GM21529 (cell line): Measurements from ENCODE around the gene TRAPPC12.
"Not testable (repeated sequence)": the region's sequence is repeated elsewhere in the genome, so short reads cannot be mapped to it uniquely, and the experiment has no call there.

ENCODE experiments used
- ATAC-seq: cut with Tn5 transposase; IDR thresholded peaks from one replicate; pipeline ENCODE4 v1.9.1; 2021; ENCODE audit not compliant: unreplicated experiment

TRAPPC12 gene

DNA sequence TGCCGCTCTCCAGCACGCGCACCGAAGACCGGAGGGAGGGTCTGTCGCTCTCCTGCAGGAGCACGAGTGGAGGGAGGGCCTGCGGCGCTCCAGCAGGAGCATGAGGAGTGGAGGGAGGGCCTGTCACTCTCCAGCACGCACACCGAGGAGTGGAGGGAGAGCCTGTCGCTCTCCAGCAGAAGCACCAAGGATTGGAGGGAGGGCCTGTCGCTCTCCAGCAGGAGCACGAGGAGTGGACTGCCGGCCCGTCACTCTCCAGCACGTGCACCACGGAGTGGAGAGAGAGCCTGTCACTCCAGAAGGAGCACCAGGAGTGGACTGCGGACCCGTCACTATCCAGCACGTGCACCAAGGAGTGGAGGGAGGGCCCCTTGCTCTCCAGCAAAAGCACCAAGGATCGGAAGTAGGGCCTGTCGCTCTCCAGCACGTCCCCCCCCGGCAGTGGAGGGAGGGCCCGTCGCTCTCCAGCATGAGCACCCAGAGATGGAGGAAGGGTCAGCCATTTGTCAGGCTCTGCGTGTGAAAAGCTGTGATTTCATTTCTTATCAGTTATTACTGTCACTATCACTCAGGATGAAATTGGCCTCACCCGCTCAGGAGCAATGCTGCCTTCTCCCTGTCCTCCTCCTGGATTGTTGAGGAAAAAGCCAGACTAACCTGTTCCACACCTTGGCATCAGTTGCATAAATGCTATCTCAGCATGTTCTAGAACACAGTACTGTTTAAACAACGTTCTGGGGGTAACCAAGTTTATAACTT lies 103.9 kb downstream of the TRAPPC12 start:
- no peak for ATAC-seq

DNA sequence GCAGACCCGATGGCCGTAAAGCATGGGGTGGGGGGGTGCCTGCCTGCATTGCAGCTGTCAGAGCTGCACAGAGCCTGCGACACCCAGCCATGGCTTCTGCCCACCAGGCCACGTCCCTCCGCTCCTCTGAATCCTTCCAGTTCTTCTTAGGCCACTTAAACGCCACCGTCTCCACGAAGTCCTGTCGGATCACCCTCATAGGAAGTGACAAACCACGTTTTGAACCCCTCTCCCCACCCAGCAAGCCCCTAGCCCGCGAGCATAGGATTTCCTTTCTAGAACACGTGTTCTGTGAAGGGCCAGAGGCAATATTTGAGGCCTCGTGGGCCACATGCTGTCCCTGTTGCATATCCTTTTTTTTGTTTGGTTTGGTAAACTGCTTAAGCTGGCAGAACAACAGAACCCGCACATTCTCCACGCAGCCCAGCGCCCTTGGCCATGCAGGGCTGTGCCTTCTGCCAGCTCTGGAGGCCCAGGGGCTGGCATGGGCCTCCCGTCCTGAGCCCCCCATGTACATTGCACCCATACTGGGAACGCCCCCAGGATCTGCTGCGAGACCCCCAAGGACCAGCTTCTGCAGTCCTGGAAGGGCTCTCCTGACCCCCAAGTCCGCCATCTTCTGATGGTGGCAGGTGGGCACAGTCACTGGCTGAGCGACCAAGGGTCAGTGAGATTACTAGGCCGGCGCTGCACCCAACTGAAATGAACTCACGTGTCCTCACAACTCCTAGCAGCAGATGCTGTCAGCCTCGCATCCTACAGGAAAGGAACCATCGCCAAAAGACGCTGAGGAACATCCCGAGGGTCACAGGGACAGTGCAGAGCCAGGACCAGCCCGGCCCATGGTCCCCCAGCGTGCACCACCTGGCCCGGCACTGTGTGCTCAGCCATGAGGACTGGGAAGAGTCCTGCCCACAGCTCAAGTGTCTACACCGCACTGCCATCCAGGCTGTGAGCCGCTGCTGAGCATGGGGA lies 104.8 kb downstream of the TRAPPC12 start:
- no peak for ATAC-seq

- no peak for ATAC-seq
Observed at GRCh38 chr2:3485166-3485565, 105.7 kb downstream of the TRAPPC12 start.

GRCh38 chr2:3486047-3487027 lies 106.8 kb downstream of the TRAPPC12 start:
- no peak for ATAC-seq

DNA sequence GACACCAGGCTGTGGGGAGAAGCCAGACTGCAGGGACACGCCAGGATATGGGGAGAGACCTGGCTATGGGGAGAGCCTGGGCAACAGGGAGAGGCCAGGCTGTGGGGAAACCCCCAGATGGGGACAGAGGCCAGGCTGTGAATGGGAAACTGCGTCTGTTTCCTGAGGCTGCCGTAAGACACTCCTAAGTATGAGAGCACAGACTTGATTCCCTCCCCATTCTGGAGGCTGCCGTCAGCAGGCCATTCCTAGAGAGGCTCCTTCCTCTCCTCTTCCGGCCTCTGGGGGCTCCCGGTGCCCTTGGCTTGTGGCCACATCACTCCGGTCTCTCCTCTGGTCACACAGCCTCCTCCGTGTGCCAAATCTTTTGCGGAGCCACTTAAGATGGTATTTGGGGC lies 107.5 kb downstream of the TRAPPC12 start:
- ATAC-seq, result no peak

DNA sequence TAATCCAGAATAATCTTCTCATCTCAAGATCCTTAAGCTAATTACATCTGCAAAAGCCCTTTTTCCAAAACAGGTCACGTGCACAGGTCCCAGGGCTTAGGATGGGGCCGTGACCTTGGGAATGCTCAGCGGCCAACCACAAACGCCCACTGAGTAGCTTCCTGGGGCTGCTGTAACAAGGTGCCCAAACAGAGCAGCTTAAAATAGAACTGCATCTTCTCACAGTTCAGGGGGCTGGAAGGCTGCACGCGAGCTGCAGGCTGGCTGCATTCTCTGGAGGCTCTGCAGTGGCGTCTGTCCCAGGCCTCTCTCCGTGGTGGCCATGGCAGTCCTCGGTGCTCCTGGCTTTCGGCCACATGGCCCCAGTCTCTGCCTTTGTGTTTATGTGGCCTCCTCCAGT lies 107.9 kb downstream of the TRAPPC12 start:
- no peak for ATAC-seq

DNA sequence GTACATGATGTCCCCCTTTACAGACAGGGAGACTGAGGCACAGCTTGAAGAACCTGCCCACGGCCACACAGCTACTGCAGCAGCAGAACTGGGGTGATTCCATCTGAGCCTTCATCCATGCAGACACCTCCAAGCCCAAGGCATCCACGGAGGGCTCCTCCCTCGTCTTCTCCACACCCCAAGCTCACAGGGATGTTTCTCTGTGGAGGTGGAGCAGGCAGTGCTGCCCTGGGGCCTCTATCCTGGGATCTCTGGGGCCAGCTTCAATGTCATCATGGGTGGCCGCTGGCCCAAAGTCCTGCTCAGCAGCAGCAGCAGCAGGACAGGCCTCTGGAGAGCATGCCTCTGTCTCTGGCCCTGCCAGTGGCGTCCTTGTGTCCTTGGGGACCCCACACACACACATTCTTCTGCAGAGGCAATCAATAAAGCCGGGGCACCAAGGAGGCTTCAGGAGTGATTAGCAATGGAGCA lies 108.6 kb downstream of the TRAPPC12 start:
- no peak for ATAC-seq

GRCh38 chr2:3488855-3489763 lies 109.6 kb downstream of the TRAPPC12 start:
- ATAC-seq, result no peak

DNA sequence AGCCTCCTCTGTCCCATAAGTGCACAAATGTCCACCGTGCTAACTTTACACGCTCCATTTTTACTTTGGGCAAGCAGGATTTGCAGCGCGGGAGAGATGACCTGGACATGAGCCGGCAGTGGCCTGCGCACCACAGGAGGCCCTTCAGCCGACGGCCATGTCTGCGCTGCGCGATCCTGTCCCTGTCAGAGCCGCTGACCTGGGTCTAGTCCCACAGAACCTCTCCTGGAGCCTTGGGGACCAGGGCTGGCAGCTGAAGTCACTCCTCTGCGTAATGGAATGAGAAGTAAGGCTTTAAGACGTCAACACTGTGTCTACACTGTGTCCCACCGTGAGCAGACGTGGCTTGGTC lies 110.2 kb downstream of the TRAPPC12 start:
- no peak for ATAC-seq

DNA sequence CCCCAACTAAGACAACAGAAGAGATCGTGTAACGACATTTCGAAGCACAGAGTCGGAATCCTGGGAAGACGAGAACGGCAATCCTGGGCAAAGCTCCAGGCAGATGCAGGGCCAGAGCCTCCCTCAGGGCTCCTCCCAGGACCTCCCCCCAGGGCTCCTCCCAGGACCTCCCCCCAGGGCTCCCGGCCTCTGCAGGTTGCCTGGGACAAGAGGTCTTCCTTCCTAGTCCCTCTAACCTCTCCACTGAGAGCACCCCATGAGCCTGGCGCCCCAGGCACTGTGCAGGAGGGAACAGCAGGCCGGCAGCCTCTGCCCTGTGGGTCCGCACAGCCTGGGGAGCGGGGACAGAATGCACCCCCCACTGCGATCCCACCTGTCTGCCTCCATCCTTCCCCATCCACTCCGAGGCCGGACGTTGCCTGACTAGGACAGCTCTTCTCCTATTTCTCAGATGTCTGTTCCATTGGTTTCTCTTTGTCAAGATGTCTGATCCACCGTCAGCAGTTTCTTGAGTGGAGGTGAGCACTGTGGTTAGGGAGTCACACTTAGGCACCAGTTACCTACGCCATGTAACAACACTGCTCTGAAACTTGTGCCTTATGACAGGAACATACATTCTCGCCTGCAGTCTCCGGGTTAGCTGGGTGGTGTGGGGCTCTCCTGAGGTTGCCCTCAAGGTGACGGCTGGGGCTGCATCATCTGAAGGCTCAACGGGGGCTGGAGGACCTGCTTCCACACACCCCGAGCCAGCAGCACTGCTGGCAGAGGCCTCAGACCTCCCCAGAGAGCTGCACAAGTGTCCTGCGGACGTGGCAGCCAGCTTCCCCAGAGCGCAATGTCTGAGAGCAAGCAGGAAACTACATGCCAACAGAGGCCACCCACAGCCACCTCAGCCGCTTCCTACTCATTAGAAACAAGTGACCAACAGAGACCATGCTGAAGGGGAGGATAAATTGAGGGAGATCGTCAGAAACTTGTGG lies 111.0 kb downstream of the TRAPPC12 start:
- no peak for ATAC-seq

- ATAC-seq, result no peak
Observed at GRCh38 chr2:3491306-3491705, 111.8 kb downstream of the TRAPPC12 start.

- ATAC-seq, result no peak
Observed at GRCh38 chr2:3491716-3492474, 112.4 kb downstream of the TRAPPC12 start.

DNA sequence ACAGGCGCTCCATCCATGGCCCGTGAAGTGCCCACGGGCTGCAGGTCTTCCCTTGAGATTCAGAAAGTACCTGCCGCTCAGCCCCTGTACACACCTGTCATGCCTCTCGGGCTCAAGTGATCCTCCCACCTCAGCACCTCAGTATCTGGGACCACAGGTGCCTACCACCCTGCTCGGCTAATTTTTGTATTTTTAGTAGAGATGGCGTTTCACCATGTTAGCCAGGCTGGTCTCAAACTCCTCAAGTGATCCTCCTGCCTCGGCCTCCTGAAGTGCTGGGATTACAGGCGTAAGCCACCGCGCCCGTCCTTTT lies 112.9 kb downstream of the TRAPPC12 start:
- ATAC-seq, result not testable (repeated sequence)

DNA sequence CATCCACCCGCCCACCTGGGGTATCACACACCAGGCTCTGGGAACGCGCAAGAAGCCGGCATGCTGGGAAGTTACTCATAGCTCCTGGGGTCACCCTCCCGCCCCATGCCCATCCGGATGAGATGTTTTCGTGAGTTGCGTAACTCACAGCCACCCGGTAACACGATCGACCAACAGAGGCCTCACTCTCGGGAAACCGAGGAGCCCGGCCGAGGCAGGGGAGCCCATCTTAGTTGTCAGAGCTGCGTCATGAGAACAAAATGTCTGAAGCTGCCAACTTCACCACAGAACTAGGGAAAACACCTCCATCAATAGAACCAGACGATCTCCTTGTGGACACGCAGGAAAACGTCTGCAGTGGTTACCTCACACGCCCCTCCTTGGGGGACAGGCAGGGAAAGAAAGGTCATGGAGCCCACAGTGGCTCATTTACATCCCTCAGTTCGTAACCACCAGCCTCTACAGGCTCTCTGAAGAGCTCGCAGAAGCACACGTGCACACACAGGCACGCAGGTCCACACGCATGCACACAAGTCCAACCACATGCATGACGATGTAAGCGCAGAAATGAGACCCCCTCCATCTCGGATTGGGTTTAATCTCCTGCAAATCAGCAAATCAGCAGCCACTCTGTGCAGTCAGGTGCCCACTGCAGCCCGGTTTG lies 113.6 kb downstream of the TRAPPC12 start:
- no peak for ATAC-seq

DNA sequence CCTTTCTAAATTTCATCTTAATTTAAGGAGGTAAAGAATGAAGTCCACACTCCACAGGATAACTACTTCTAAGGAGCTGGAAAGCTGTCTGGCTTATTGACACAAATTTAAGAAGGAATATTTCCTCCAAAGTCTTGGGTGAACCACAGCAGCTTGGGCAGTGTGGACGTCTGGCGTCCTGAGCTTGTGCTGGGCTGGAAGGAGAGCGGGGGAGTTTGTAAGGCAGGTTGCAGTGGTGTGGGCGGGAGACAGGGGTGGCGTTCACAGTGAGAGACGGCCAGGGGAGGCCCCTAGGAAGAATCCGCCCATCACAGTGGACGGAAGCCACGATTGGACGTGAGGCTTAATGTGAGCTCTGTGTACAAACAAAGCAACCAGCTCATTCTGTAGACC lies 114.1 kb downstream of the TRAPPC12 start:
- no peak for ATAC-seq

DNA sequence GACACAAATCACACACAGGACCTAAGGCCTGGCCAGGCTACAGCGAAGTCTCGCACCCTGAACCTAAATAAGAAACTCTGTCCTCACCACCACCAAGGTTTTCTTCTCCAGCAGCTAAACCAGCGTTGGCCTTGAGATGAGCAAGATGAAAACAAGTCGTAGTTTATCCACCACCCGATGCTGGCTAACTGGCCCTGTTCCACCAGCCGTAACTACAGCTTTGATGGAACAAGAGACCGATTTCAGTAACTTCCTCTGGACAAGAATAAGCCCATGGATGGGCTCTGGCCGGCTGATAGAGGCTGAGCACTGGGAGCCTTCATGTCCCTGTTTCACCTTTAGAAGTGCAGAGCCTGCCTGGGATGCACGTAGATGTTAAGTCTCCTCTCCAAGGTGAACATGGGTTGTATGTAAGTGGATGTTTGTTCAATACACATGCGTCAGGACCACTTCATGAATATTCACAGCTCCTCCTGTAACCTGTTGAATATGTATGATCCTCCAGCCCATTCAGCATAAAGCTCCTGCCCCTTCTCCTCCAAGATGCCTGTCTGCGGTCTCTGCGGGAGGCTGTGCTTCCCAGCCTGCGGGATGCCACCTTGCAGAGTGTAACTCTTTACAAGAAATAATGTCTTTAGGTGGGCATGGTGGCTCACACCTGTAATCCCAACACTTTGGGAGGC lies 115.6 kb downstream of the TRAPPC12 start:
- no peak for ATAC-seq

DNA sequence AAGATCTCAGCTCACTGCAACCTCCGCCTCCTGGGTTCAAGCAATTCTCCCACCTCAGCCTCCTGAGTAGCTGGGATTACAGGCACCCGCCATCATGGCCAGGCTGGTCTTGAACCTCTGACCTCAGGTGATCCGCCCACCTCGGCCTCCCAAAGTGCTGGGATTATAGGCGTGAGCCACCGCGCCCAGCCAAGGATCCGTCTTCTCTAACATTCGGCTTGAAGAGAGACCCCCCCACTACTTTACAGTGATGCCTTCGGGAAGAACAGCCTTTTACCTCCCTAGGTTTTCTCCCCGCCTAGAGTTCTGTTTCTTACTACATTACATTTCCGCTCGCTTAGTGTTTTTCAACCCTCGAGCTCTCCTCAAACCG lies 117.2 kb downstream of the TRAPPC12 start:
- ATAC-seq, result not testable (repeated sequence)
